T-helper 2 cell (primary cell): ENCODE data around the gene ANO4.

Experiments
- DNase-seq, 5 experiments: peaks; one replicate each; pipeline versions ENCODE4 v3.0.0 to v3.0.0-alpha.2; 2012 to 2022

ANO4 gene

DNA sequence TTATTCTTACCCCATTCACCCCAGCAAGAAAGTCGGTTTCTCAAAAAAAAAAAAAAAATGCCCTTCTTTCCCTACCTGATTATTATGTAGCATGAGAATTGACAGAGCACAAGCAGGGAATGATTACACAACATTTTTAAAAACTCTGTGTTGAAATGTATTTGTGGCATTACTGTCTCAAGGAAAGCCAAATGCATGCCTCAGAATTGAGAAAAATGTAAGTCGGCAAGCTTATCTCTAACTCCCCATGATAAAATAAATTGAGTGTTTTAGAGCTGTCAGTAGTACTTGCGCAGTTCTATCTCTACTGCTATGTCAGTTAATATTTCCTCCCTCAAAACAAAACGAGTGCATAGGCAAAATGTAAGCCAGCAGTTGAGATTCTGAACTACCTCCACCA lies 25.7 kb downstream of the ANO4 start:
- DNase-seq = no peak

DNA sequence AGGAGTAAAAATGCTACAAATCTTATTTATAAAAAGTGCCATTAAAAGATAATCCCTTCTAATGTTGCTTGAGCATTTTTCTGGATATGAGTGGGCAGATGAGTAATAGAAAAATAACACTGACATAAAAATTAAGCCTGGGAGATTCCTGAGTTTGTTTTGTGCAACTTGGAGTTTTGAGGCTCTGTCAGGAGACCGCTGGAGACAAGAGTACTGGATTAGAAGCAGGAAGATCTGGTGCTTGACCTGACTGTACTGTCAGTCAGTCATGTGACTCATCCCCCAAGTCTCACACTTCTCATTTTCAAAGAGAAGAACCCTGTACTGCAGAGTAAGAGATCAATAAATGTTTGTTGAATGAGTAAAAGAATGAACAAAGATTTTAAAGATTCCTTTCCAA lies 29.4 kb downstream of the ANO4 start:
- no peak for DNase-seq

DNA sequence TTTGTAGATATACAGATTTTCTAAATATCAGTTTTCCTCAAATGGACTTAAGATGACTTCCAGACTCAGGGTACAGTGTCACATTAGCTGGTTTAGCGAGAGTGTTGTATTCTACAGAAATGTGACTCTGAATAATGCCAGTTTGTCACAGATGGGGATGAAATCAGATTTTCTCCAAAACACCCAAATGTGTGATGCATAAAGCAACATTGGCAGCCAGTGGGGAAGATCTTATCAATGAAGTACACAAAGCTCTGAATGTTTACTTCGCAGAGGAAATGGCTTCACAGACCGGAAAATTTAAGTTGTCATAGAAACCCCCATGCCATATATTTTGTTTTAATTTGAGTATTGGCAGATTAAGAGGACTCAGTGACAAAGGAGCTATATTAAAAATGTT lies 29.9 kb downstream of the ANO4 start:
- DNase-seq = no peak

DNA sequence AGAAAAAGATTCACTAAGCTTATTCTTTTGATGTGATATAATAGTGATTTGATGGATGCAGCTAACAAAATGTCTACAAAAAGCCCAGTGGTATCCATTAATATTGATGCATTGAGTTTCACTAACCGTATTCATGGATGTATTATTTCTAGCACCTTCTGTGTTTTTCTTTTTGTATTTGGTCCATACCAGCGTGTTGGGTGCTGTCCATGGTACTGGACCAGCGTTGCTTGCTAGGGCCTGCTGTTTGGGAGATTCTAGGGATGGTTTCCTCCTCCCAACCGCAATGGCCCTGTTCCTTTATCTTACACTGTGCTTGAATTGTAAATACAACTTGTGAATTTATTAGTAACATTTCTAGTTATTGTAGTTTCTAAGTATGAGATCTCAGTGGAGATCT lies 31.7 kb downstream of the ANO4 start:
- peak in 1 of 5 experiments; percentile 22 for DNase-seq

DNA sequence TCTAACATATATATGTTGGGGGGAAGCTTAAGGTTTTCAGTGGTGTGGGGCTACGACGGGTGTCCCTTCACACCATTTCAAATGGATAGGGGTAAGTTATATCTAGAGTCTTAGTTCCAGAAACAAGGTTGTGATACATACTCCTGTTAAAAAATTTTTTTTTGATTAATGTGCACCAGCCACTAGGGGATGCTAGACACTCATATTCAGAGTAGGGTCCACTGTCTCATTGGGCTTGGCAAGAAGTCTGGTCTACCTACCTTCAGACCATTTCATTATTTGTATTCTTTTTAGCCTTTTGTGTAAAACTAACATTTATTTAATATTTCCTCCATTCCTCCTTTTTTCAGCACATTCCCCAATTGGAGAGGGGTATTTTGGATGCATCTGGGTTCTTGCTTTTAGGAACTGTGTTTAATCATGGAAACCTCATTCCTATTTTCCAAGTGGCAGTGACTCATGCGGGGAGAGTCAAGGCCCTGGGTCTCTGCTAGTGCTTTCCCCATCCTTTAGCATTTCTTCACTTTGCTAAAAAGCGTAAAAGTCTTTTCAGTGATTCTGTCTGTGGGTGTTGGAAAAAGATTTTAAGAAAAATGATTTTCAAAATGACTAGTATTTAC lies 33.4 kb downstream of the ANO4 start:
- peak in 1 of 5 experiments; percentile 1 for DNase-seq

DNA sequence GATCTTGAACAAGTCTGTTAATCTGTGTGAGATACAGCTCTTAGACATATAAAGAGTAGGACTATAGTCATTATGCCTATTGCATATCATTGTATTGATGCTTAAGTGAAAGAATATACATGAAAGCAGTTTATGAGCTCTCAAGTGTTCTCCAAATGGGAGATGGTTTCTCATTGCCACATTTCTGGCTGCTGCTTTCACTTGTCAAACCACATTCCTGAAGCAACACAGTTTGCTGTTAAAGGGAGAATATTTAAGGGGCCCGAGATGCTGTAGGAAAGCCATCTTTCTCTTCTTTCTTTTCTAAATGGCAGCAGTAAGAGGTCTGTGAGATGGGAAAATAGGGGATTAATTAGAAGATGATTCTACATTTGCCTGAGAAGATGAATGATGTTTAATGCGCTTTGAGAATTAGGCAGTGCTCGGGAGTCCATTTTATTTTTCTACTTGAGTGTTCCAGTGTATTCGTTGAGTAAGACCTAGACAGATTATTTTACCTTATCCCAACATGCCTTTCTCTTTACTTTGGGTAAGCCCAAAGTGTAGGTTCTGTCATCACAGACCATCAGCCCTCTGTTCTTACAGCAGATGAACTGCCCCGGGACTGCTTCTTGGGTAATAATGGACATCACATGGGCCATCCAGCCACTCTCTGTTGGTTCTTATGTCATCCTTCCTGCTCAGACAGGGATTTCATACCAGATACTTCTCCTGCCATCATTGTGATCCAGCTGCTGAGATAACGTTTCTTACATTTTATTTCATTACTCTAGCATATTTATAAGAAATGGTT lies 35.6 kb downstream of the ANO4 start:
- no peak for DNase-seq

DNA sequence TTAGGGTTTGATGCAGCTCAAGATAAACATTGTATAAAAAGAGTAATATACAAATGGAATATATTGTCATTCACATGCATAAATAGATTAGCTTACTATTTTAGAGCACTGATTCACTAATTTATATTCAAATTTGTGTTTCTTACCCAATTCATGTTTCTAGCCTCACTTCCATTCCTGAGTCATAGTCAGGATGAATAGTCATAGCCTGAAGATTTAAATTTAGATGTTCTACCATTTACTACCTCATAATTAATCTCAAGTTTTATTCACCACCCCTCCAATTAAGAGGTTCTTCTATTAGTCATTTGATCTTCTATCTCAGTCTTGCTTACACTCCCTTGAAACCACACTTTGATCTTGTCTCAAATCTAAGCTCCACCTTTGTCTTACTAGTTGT lies 38.7 kb downstream of the ANO4 start:
- DNase-seq = peak in 1 of 5 experiments; percentile 1

DNA sequence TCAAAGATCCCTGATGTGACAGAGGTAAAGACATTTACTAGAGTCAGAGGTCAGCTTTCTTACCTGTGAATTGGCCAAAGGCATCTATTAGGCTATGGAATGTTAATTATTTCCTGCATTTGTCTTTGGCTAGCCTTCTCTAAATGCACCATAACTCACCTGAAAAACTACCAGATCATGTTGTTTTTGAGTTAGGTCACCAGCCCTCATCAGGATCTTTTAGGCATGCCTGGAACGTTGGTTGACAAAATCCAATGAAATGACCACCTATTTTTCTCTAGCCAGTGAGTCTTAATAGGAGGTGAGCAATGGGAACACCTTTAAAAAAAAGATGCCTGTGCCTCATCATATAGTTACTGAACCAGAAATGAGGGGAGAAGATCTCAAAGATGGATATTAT lies 46.2 kb downstream of the ANO4 start:
- DNase-seq = no peak

DNA sequence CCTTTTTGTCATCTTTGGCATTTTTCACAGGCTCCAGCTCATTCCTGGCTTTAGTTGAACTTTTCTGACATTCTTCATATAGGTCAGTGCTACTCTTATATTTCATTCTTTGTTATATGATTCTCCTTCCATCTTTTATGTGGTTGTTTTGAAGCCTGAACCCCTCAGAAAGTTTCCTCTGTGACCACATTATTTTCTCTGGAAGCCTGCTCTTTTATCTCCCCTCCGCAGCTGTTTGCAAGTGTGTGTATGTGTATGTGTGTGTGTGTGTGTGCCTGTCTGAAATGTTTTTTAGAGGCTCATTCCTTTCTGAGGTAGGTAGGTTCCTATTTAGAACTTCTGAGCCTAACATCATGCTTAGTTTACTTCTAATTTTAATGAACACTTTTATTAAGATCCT lies 47.6 kb downstream of the ANO4 start:
- no peak for DNase-seq

DNA sequence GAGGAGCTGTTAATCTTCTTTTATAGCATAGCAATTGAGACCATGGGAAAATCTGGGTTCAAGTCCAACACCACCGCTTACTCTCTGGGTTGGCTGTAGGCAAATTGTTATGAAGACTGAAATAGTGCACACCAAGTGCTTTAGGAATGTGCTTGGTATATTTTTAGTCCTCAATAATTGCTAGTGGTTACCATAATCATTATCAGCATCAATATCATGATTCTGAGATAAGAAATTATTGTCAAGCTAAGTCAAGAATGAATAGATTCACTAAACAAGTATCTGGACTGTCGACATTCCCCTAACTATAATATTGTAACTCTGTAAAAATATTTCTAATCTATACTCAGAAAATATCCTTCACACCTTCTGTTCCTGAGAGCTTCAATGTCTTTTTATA lies 48.5 kb downstream of the ANO4 start:
- DNase-seq = no peak

DNA sequence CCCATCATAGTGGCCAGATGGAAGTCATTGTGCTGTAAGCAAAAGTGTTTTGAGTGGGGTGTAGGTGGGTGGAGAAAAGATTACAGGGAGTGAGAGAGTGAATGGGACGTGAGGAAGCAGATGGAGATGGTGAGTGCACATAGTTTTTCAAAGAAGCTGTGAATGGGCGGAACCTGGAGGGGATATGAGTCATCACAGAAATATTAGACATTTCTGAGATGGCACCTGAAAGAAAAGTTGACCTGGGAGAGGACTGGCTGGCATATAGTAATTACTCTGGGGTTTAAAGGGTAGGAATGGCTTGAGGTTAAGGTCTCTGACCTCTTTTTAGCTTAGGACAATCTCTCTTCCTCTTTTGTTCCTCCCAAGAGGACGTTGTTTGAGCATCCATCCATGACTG lies 50.5 kb downstream of the ANO4 start:
- no peak for DNase-seq

DNA sequence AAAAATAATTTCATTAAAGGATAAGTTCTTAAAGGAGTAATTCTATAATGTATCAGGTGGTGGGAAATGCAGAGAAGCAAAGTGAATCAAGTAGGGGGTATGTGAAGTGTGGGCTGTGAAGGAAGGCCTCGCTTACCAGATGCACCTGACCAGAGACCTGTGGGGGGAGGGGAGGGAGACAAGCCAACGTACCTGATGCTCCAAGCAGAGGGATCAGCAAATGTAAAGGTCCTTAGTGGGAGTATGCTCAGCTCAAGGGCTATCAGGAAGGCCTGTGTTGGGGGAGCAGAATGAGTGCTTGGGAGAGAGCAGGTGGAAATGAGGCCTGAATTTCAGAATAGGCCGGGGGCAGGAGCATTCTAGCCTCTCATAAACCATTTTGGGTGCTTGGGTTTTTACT lies 57.1 kb downstream of the ANO4 start:
- DNase-seq = no peak

DNA sequence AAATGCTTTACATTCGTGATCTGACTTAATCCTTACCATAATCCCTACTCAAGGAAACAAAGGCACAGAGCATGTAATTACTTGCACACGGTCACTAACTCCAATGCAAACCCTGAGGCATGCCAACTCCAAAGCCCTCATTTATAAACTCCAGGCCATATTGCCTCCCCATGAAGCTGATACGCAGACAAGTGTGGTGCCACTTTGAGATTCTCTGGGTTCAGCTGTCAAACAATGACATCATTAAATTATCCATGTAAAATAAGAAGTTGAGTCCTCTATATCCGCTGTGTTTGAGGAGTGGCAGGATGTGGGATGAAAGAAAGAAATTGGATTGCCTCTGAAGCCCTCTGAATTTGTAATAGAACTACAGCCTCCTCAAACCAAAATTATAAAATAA lies 62.8 kb downstream of the ANO4 start:
- DNase-seq = no peak

DNA sequence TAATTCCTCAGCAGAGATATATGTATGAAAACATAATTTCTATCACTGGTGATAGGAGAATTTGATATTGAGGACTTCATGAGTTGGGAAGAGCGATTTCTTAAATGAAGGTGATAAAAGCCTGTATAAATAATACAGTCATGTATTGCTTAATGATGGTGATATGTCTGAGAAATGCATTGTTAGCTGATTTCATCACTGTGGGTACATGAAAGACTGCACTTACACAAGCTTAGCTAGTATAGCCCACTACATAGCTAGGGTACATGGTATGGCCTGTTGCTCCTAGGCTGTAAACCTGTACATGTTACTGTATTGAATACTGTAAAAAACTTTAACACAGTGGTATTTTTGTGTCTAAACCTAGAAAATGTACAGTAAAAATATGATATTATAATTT lies 63.4 kb downstream of the ANO4 start:
- DNase-seq = no peak

DNA sequence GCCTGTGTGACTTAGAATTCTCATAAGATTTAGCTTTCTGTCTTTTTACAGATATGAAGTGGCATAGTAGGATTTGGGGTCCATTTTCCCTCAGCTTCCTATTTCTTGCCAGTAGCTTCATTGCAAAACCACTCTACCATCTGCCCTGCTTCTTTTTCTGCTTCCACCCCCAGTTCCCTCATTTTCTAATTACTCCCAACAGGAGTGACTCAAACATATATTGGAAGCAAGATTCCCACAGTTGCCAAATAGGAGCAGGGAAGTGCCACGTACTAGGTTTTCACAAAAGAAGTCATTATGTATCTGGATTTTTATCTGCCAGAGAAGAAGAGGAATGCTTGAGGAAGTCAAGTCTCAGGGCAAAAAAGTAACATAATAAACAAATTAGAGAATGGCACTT lies 64.1 kb downstream of the ANO4 start:
- DNase-seq = no peak

DNA sequence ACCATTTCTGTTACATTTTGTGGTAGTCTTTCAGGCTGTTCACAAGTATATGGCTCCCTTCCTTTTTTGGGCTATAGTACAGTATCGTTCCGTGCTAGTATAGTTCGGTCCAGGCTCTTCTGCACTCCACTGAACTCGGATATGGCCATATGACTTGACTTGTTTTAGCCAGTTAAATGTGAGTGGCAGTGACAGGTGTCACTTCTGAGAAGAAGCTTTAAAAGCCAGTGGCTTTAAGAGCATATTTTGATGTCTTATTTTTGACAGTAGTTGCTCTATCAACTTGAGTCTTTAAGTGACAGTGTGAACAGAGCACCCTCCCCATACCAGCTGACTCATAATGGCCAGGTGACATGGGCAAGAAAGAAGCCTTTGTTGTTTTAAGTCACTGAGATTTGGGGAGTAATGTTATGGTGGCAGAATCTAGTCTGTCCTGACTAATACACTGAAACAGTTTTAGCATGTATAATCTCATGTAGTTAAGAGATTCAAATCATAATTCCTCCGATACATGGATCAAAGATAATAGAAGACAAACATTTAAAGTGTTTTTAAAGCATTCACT lies 64.6 kb downstream of the ANO4 start:
- DNase-seq = no peak

DNA sequence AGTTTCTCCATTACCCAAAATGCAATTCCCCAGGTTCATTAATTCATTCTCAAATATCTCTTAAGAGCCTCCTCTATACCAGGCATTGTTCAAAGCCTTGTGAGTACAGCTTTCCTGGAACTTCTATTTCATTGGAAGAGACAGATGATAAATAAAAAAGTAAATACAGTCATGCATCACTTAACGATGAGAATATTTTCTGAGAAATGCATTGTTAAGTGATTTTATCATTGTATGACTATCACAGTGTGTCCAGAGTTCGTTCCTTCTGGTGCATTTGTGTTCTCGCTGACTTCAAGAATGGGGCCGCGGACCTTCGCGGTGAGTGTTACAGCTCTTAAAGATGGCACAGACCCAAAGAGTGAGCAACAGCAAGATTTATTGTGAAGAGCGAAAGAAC lies 66.0 kb downstream of the ANO4 start:
- no peak for DNase-seq

DNA sequence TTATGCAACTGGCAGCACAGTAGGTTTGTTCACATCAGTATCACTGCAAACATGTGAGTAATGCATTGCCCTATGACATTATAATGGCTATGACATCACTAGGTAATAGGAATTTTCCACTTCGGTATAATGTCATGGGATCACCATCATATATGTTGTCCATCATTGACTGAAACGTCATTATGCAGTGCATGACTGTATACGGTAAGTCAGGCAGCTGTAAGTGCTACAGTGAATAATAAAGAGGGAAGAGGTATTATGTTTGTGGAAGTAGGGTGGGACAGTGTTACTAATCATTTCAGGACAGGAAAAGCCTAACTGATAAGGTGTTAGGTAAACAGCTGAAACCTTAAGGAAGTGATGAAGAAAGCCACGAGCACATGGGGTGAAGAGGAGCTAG lies 68.1 kb downstream of the ANO4 start:
- DNase-seq = no peak

DNA sequence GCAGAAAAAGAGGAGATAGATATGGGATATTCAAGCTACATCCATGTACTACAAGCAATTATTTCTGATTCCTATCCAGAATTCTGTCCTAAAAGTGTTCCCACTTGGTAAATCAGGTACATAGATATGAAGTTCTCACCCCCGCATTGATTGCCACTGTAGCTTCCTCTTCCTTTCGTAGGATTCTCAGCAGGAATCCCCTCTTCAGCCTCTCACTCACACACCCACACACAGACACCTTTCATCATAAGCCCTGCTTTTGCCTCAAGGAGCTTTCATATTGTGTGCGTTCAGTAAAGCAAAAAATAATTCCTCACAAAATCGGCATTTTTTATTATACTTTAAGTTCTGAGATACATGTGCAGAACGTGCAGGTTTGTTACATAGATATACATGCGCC lies 69.8 kb downstream of the ANO4 start:
- DNase-seq = no peak

DNA sequence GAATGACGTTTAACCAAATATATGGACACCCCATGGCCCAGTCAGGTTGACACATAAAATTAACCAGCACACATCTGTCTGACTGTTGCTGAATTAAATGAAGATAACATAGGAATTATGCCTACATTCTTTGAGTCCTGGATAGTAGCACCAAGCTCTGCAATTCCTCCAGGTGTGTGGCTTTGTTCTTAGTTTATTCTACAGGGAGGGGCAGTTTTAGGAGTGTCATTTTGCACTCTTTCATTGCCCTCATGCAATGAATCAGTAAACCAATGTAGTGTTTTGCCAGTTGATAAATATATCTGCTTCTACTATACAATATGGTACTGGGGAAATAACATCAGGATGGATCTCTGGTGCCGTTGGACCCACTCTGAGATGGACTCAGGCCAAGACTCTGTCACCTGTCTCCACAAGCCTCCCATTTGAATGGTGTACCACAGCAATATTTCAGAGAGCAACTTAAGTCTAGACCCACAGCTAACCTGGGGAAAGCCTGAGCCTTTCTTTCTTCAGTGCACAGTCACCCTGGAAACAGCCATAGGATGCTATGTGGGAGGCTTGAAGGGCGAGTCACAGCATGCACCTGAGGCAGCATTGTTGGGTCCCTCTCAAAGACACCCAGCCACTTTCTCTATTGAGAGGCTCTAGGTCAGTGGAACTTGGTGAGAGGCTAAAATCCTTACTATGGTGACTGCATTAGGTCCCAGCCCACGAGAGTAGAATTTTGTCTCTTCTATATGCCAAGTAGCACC lies 73.2 kb downstream of the ANO4 start:
- no peak for DNase-seq

DNA sequence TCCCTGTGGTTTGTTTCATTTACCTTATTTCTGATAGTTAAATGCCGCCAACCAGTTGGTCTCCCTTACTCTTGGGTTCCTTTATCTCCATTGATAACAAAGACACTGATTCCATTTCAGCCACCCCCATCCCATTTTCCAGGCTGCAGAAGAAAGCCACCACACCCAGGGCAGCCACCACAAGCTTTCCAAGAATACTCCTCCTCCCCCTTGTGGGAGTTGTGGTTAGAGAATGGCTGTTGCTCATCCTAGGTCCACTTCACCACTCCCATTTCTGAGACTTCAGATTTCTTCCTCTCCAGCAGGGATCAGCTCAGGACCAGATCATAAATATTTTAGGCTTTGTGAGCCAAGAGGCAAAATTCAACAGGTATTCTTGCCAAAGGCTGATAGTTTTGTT lies 73.9 kb downstream of the ANO4 start:
- no peak for DNase-seq

DNA sequence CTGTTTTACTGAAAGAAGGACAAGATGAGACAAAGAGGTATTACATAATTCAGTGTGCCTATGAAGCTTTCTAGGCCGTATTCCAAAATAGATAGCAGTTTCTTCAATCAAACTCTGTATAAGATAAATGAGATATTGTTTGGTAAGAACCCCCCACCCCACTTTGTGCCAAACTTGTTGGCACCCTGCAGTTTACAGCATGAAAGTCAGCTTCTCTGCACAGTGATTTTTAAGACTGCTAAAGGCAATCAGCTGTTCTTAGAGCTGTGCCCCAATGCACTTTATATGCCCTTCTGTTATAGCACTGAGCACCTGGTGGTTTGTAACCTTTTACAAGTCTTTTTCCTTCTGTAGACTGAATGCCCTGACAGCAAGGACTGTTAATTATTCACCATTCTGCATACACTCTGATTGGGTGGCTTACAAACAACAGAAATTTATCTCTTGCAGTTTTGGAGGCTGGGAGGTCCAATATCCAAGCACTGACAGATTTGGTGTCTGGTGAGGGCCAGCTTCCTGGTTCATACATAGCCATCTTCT lies 76.7 kb downstream of the ANO4 start:
- DNase-seq = no peak

DNA sequence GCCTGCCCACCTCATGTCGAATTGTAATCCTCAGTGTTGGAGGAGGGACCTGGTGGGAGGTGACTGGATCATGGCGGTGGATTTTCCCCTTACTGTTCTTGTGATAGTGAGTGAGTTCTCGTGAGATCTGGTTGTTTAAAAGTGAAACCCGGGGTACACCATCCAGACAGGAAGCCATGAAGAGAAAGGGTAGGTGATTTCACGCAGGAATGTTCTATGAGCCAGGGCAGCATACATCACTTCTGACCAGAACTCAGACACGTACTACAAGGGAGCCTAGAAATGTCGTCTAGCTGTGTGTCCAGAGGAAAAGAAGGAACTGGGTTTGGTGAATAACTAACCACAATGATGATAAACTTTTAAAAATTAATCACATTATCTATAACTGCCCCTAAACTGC lies 80.6 kb downstream of the ANO4 start:
- DNase-seq = no peak
